Hepatocyte (in vitro differentiated cells): ENCODE results near the gene TXNL1. TPM values are rescaled to one million over a fixed set of nuclear protein-coding genes. Genes with fewer than 3 reads are reported as not detected.

Source experiments
- DNase-seq: peaks from one replicate; pipeline ENCODE4 v3.0.0-alpha.2; 2016; ENCODE audit warnings: low spot score
- H2AFZ ChIP-seq: fragments of 200-600 bp; sonication (generic); 2 replicates; pipeline ENCODE4 v1.6.0; 2016; ENCODE audit warnings: antibody characterized with exemption, mild to moderate bottlenecking
- H3K27ac ChIP-seq: fragments of 200-600 bp; sonication (generic); 2 replicates; pipeline ENCODE4 v1.5.1; 2016; ENCODE audit warnings: mild to moderate bottlenecking
- H3K27me3 ChIP-seq: fragments of 200-600 bp; sonication (generic); 2 replicates; pipeline ENCODE4 v1.6.1; 2016
- H3K36me3 ChIP-seq: fragments of 200-600 bp; sonication (generic); replicated peaks from 2 replicates; pipeline ENCODE4 v1.5.1; 2016; ENCODE audit warnings: low read depth; ENCODE audit not compliant: insufficient read depth
- H3K4me1 ChIP-seq: fragments of 200-600 bp; sonication (generic); 2 replicates; pipeline ENCODE4 v1.5.1; 2016; ENCODE audit warnings: mild to moderate bottlenecking, moderate library complexity; ENCODE audit not compliant: insufficient read depth
- H3K4me2 ChIP-seq: fragments of 200-600 bp; sonication (generic); 2 replicates; pipeline ENCODE4 v1.6.0; 2016
- H3K4me3 ChIP-seq: fragments of 200-600 bp; sonication (generic); 2 replicates; pipeline ENCODE4 v1.5.1; 2016; ENCODE audit warnings: mild to moderate bottlenecking
- H3K79me2 ChIP-seq: fragments of 200-600 bp; sonication (generic); 2 replicates; pipeline ENCODE4 v1.6.0; 2017; ENCODE audit warnings: mild to moderate bottlenecking
- H3K9me2 ChIP-seq: fragments of 200-600 bp; sonication (generic); replicated peaks from 2 replicates; pipeline ENCODE4 v1.6.0; 2017; ENCODE audit warnings: mild to moderate bottlenecking; ENCODE audit not compliant: insufficient read depth
- H3K9me3 ChIP-seq: fragments of 200-600 bp; sonication (generic); 2 replicates; pipeline ENCODE4 v1.5.1; 2016; ENCODE audit warnings: low read depth, mild to moderate bottlenecking
- H4K20me1 ChIP-seq: fragments of 200-600 bp; sonication (generic); 2 replicates; pipeline ENCODE4 v1.6.0; 2016; ENCODE audit warnings: mild to moderate bottlenecking; ENCODE audit not compliant: insufficient read depth, poor library complexity, severe bottlenecking
- CTCF ChIP-seq: fragments of 200-600 bp; sonication (generic); IDR thresholded peaks from 2 replicates; pipeline ENCODE4 v1.5.1; 2016; ENCODE audit warnings: antibody characterized with exemption, mild to moderate bottlenecking; ENCODE audit not compliant: poor library complexity
- EZH2 ChIP-seq: fragments of 200-600 bp; sonication (generic); IDR thresholded peaks from 2 replicates; pipeline ENCODE4 v1.6.1; 2016; ENCODE audit warnings: antibody characterized with exemption, mild to moderate bottlenecking, borderline replicate concordance
- EZH2phosphoT487 ChIP-seq: fragments of 200-600 bp; sonication (generic); IDR thresholded peaks from one replicate; pipeline ENCODE4 v1.6.1; 2018; ENCODE audit warnings: antibody characterized with exemption, mild to moderate bottlenecking, low read depth, moderate library complexity; ENCODE audit not compliant: unreplicated experiment, severe bottlenecking
- WGBS: methylation state at CpG from one replicate; pipeline ENCODE4 v1.1.6; 2016; ENCODE audit warnings: low lambda C conversion rate; ENCODE audit errors: missing lambda C conversion rate; 5-methylcytosine and 5-hydroxymethylcytosine counted together
- polyA plus RNA-seq: library from polyadenylated mRNA; unstranded; fragments of >200 nt; fragmentation: Nextera tagmentation; extraction: Ambion mirVana; gene quantifications from 2 replicates; pipeline ENCODE4 v1.2.1, GENCODE V29; 2016
- total RNA-seq: library from RNA; depleted of rRNA; stranded (reverse); fragments of >200 nt; gene quantifications from 2 replicates; pipeline ENCODE4 v1.2.3, GENCODE V29; 2014

Gene TXNL1
- total and polyA plus RNA-seq, 2 experiments from 2014 or later = 60.8 to 77.0 TPM

- Histone ChIP-seq H3K4me3 (no peak overlapping the region), H3K27ac (no peak overlapping the region), H3K27me3 (no peaks in the 10 kb centered on the region), H3K9me2 (no peaks in the 10 kb centered on the region), H3K79me2 (peaks cover 32% of the 10 kb centered on the region), H3K4me1 (peaks cover 6% of the 10 kb centered on the region), H4K20me1 (no peaks in the 10 kb centered on the region), H3K36me3 (no peaks in the 10 kb centered on the region), H3K9me3 (no peaks in the 10 kb centered on the region), H3K4me2 (no peak overlapping the region), H2AFZ (no peak overlapping the region)
- DNase-seq = no peak
- TF ChIP-seq CTCF (no peak), EZH2phosphoT487 (no peak)
- 90% methylated on average over 2 of the region's 2 CpGs for WGBS
Measured at GRCh38 chr18:56662902-56663301, 24.5 kb upstream of the TXNL1 start.

GRCh38 chr18:56662502-56662901 lies 24.1 kb upstream of the TXNL1 start:
- DNase-seq = no peak
- peaks cover 34% of the 10 kb centered on the region for H3K79me2 ChIP-seq
- no peak overlapping the region for H3K4me3 ChIP-seq
- no peak overlapping the region for H3K27ac ChIP-seq
- H3K4me2 ChIP-seq = no peak overlapping the region
- no peaks in the 10 kb centered on the region for H3K9me3 ChIP-seq
- no peak overlapping the region for H2AFZ ChIP-seq
- H3K36me3 ChIP-seq = no peaks in the 10 kb centered on the region
- 92% methylated on average over 5 of the region's 5 CpGs for WGBS
- no peaks in the 10 kb centered on the region for H3K9me2 ChIP-seq
- no peaks in the 10 kb centered on the region for H3K27me3 ChIP-seq
- peaks cover 6% of the 10 kb centered on the region for H3K4me1 ChIP-seq
- no peak for TF ChIP-seq EZH2phosphoT487
- no peak for TF ChIP-seq CTCF
- no peak for TF ChIP-seq EZH2
- no peaks in the 10 kb centered on the region for H4K20me1 ChIP-seq

DNA sequence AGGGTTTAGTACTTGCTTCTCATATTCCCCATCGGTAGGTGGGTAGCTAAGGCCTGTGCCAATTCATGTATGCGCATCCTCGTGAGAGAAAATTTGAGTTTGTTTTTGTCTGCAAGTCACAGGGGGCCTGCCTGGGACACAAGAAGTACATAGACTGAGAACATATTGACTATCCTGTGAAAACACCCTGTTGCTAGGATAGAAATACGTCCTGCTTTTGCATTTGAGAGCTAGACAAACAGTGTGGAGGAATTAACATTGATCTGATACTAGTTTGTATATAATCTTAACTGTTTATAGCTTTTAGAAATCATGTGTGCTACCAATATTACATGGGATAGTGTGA lies 23.6 kb upstream of the TXNL1 start:
- Histone ChIP-seq H3K9me2 (no peaks in the 10 kb centered on the region), H3K27me3 (no peaks in the 10 kb centered on the region), H3K36me3 (no peaks in the 10 kb centered on the region), H2AFZ (no peak overlapping the region), H3K9me3 (no peaks in the 10 kb centered on the region), H3K4me1 (peaks cover 6% of the 10 kb centered on the region), H4K20me1 (no peaks in the 10 kb centered on the region), H3K79me2 (peaks cover 39% of the 10 kb centered on the region), H3K27ac (no peak overlapping the region), H3K4me3 (no peak overlapping the region), H3K4me2 (no peak overlapping the region)
- TF ChIP-seq CTCF = no peak
- TF ChIP-seq EZH2 = no peak
- no peak for TF ChIP-seq EZH2phosphoT487
- WGBS = 39% methylated on average over 4 of the region's 4 CpGs
- no peak for DNase-seq

- H3K4me2 ChIP-seq = no peak overlapping the region
- TF ChIP-seq EZH2 = no peak
- TF ChIP-seq EZH2phosphoT487 = no peak
- no peak for TF ChIP-seq CTCF
- H3K4me3 ChIP-seq = no peak overlapping the region
- H2AFZ ChIP-seq = no peak overlapping the region
- no peaks in the 10 kb centered on the region for H3K9me3 ChIP-seq
- no peak for DNase-seq
- no peaks in the 10 kb centered on the region for H3K27me3 ChIP-seq
- no peak overlapping the region for H3K27ac ChIP-seq
- no peaks in the 10 kb centered on the region for H4K20me1 ChIP-seq
- peaks cover 42% of the 10 kb centered on the region for H3K79me2 ChIP-seq
- 36% methylated on average over 2 of the region's 2 CpGs for WGBS
- no peaks in the 10 kb centered on the region for H3K36me3 ChIP-seq
- H3K9me2 ChIP-seq = no peaks in the 10 kb centered on the region
- H3K4me1 ChIP-seq = peaks cover 6% of the 10 kb centered on the region
Measured at GRCh38 chr18:56661360-56662062, 23.1 kb upstream of the TXNL1 start.
